ENCODE results near the gene MPHOSPH6.
"Not testable (repeated sequence)": the region's sequence is repeated elsewhere in the genome, so short reads cannot be mapped to it uniquely, and the experiment has no call there.

Gene MPHOSPH6, protein sequence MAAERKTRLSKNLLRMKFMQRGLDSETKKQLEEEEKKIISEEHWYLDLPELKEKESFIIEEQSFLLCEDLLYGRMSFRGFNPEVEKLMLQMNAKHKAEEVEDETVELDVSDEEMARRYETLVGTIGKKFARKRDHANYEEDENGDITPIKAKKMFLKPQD

DNA sequence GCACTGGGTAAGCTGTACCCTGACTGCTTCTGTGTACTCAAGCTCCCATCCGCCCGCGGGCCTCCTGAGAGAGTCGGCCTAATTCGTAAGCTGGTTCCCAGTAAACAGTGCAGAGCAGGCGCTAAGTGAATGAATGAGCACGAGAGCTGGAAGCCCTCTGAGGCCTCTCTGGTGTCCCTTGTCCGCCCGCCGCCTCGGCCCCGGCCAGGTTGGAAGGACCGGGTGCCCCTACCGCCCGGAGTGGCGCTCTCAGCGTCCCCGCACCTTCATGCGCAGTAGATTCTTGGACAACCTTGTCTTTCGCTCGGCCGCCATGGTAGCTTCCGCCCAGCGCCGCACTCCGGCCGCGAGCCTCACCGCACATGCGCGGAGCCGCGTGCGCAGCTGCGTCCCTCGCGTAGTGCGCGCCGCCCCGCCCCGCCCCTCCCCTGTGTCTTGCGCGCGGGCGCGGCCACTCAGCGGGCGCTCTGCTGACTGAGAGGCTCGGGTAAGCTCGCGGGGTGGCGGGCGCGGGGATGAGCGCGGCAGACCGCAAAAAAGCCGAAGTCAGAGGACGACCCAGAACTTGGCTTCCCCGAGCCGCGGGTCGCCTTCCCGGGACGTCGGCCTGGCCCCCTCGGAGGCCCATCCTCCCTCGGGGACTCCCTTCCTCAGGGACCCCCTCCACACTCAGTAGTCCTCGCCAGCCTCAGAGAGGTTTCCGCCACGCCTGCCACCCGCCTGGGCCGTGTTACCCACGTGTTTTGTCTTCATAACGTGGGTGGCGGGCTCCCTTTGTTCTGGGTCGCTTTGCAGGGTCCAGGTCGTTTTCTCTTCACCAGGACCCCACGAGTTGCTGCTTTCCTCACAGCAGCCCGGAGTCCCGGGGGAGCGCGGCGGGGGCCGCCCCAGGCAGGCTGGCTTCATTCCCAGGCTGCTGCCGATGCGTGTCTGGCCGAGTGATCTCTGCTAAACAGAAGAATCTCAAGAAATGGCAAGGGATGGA lies at the start of gene MPHOSPH6:
Gene MPHOSPH6, minus strand, starts transcription at position 364 of the 985 bp plus-strand sequence. Its CDS starts 49 bp downstream, at position 315.
- DNase-seq (ENCODE audit: low read depth): peak; percentile 92

DNA sequence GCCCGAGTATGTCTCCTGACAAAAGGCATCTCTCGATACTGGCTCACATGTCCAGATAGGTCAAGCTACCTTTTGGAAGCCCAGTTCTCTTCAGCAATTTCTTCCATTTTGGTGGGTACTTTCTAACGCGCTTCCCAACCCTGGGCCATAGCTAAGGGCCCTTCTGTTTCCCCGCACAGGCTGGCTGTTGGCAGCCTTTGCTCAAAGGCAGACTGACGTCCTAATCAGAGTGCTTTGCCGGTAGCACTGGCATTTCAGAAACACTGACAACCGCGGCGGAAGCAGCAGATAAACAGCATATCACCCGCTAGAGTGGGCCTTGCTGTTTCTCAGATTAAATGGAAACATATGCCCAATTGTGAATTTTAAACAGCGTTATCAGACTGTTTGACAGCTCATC lies 49.3 kb upstream of the MPHOSPH6 start:
- DNase-seq (ENCODE audit: low read depth): no peak

DNA sequence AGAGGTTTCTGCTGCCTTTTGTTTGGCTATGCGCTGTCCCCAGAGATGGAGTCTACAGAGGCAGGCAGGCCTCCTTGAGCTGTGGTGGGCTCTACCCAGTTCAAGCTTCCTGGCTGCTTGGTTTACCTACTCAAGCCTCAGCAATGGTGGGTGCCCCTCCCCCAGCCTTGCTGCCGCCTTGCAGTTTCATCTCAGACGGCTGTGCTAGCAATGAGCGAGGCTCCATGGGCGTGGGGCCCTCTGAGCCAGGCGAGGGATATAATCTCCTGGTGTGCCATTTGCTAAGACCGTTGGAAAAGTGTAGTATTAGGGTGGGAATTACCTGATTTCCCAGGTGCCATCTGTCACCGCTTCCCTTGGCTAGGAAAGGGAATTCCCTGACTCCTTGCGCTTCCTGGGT lies 39.3 kb upstream of the MPHOSPH6 start:
- DNase-seq (ENCODE audit: low read depth): not testable (repeated sequence)

DNA sequence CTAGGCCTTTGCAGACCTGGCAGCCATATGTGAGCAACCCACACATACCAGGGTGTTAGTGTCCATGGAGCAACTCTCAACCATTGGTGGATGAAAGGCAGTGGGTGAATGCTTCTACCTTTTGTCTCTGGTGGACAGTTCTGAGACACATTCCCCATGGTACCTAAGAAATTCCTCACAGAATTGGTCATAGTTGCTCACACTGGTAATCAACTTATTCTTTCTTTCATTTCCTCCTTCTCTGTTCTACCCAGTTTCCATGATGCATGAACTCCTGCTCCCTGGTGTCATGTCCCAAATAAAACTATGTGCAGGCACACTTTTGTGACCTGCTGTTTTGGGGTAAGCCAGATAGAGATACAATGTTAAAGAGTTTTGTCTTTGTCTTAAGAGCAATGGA lies 33.2 kb upstream of the MPHOSPH6 start:
- DNase-seq (ENCODE audit: low read depth): no peak

DNA sequence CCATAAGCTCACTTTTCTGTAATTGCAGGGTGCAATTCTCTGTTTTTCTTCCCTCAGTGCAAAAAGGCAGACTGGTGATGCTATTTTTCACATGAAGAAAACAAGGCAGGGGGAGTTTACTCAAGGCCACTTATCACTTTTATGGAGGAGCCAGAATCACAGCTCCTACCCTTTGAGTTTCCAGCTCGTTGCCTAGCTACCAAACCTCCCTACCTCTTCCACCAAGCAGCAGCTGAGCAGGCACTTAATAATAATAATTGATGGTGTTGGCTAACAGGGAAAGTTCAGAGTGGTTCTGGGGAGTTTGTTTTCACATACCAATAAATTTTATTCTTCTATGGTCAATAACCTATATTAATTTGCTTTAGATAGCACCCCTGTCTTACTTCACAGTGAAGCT lies 31.9 kb upstream of the MPHOSPH6 start:
- no peak for DNase-seq (ENCODE audit: low read depth)

DNA sequence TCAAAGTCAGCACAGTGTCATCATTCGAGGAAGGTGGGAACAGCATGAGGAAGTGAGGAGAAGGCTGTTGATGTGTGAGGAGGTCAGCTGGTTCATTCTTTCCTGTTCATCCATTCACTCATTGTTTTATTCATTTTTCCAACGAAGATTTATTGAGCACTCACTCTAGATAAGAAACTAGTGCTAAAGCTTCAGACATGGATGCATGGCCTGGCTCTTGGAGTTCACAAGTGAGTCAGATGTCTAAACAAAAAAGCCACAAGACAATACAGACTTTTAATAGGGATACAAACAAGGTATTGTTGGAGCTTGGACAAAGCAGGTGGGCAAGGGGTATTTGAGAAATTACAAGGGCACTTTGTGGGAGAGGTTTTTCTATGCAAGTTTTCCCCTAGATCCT lies 31.3 kb upstream of the MPHOSPH6 start:
- DNase-seq (ENCODE audit: low read depth): no peak

DNA sequence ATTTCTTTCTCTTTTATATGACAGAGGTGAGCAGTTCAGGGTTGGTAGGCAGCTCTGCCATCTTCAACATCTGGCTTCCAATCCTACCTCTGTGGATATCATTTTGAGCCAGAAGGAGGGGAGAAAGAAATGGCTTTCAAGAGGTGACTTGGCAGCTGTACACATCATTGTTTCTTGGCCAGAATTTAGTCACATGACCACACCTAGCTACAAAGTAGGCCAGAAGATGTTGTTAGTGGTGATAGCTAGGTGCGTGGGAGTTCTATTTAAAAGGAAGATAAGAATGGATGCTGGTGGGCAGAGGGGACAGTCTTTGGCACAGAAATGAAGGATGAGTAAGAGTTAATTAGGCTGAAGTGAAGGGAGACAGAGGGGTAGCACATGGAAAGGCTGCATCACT lies 29.2 kb upstream of the MPHOSPH6 start:
- DNase-seq (ENCODE audit: low read depth): no peak

DNA sequence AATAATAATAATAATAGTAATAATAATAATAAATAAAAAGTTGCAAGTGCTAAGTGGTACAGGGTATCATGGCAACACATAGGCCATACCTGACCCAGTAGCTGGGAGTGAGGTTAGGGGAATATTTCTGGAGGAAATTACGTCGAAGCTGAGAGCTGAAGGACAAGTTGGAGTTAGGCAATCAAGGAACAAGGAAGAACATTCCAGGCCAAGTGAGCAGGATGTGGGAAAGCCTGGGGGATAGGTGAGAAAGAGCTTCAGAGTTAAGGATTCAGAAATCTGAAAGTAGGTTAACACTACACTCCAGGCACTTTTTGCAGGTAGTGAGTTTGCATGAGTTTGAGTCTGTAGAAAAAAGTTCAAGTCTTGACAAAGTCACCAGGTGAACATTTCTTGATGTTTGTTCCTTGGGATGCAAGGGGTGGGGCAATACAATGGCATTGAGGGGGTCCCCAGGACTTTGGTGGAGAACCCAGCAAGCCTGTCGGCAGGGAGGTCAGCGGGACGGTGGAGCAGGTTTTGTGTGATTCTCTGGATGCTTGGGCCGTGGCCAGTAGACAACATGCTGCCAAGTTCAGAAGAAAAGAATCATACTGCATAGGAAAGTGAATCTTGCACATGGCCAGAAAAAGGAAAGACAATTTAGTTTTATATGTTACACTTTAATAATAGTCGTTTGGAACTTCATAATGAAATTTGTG lies 27.7 kb upstream of the MPHOSPH6 start:
- no peak for DNase-seq (ENCODE audit: low read depth)

DNA sequence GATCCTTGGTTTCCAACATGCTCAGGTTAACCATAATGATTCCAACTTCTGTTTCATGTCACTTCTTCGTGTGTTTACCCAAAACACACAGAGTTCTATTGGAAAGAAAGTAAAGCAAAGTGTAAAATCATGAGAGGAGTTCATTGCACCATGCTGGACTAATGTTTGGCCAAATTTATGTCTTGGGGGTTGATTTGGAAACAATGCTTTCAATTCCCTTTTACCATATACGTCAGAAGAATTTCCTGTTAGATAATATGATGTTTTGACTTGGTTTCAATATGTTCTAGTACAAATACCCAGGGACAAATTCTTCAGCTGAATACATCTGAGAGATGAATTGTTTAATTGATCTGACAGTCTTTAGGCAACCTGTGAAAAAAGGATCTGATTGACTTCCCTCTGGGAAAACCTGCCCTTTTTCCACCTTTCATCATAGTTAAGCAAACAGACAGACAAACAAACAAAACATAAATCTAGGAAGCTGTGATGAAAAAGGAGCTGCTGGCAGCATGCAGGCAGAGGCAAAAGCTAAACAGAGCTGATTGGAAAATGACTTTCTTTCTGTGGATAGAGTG lies 26.0 kb upstream of the MPHOSPH6 start:
- DNase-seq (ENCODE audit: low read depth): no peak

DNA sequence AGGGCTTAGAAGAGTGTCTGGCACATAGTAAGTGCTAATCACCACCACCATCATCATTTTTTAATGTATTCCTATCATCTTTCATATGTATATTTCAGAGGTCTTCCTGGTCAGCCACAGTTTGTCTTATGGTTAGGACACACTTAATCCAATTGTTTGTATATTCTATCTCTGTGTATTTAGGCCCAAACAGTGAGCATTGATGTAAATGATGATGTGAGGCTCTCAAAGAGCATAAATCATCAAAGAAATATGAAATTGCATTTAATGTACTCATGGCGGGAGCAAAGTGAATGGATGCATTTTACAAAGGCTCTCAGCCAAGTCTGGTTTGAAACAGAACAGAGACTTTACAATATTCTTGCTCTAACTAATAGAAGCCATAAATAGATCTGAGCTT lies 24.1 kb upstream of the MPHOSPH6 start:
- DNase-seq (ENCODE audit: low read depth): no peak

DNA sequence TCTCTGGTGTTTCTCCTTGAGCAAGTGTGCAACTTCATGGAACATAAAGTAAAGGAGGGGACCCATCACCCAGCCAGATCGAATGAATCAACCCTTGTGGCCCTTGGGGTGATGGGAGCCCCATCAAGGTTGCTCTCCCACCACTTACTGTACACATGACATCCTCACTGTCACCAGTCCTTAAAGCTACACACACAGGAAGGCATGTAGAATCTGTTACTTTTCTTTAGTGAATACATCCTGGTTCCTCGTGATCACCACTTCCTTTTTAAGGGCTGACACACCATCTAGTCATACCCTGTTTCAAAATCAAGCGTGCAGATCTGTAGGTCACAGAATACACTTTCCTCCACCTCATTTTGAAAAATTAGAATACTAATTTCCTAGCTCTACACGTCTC lies 22.6 kb upstream of the MPHOSPH6 start:
- peak; percentile 18 for DNase-seq (ENCODE audit: low read depth)

DNA sequence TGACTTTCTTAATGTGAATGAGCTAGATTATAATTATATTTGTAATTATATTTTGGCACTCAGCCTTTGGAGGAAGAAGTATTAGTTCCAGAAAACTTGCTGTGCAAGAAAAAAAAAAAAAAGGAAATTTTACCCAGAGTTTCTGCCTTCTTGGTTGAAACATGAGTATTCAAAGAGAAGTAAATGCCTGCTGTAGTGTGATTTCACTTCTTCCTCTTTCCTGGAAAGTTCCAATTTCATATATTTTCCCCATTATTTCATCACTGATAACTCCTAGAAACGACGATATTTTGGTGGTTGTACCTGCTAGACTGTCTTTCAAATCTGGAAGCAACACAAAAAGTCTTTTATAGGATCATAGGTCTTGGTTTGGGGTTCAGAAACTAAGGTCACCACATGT lies 20.4 kb upstream of the MPHOSPH6 start:
- no peak for DNase-seq (ENCODE audit: low read depth)

DNA sequence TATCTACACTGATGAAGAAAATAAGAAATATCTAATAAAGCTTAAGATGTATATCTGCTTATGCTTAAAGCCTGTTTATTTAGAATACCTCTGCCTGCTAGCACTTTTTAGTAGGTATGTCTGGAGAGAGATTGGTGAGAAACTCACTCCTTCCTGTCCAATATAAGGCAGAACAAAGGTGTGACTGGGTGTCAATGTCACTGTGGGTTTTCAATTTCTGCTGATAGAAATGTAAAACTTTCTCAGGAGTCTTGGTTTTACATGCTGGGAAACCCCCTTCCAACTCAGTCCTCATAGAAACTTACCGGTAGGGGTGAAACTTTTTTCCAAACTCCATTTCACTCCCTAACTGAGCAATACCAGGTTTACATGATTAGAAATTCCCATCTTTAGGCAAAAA lies 17.8 kb upstream of the MPHOSPH6 start:
- no peak for DNase-seq (ENCODE audit: low read depth)

DNA sequence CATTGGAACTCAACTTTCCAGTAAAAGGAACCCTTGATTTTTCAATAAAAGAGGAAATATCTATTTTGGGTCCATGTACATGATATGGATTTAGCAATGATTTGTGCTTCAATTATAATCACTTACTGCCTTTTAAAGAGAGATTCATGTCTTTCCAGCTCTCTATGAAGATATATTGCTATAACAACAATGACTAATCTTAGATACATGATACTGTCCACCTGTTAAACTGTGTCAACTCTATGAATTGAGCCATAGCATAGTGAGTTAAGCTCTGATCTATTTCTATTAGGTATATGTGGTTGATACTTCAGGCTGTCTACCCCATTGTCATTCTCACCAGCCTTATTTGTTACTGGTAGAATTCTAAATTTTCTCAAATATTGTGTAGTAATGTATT lies 15.0 kb upstream of the MPHOSPH6 start:
- no peak for DNase-seq (ENCODE audit: low read depth)

DNA sequence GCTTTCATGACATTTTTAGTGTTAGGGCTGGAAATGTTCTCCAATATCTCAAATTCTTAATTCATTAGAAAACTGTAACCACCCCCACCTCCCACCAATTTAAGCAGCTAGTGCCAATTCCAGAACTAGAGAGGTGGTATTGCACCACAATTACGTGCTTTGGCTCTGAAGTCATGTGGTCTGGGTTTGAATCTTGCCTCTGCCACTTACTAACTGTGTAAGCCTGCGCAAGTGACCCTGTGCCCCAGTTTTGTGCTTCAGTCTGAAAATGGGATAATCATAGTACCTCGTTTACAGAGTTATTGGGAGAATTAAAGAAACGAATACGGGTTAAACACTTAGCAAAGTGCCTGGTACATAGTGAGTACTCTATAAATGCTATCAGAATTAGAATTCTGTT lies 14.2 kb upstream of the MPHOSPH6 start:
- DNase-seq (ENCODE audit: low read depth): no peak

DNA sequence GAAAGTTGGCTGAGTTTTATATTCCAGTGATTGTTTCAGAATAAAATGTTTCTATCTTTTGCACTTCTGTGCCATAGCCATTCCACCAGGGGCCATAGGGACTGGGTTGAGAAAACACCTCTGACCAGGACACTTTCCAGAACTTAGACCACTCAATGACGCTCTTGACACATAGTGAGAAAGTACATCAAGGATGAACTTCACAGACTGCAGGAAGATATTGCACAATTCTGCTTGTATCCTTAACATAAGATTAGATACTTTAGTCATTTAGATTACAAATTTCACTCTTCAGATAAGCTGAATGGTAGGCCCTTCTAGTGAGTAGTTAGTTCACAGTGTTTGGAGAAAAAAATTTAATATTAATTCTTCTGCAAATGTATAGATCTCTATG lies 13.0 kb upstream of the MPHOSPH6 start:
- no peak for DNase-seq (ENCODE audit: low read depth)

DNA sequence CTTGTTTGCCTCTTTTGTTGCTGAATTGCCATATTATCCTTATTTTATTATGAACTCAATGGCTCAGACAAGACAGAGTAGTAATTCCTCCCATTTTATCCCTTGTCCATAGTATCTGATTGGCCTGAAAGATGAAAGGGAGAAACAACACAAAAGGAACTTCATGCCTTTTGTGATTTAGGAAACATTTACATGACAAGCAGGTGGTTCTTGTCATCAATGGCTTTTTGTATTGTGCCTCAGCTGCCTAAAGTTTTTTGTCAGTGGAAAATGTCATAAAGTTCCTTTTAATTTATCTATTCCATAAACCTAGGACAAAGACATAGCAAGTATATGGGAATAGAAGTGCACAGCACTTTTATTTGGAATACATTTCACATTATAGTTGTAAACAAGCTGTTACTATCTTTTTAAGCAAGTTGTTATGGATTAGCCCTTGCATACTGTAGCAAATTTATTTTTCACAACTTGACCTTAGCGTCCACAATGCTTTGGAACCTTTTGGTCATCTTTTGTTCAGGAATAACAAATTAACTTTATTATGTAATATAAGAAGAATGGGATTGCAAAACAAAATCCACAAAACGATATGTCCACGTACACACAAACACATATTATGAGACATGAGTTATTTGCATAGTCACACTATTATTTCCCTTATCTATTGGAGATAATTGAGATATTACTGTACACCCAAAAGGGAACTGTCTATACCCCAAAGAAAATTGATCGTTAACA lies 12.4 kb upstream of the MPHOSPH6 start:
- DNase-seq (ENCODE audit: low read depth): no peak

DNA sequence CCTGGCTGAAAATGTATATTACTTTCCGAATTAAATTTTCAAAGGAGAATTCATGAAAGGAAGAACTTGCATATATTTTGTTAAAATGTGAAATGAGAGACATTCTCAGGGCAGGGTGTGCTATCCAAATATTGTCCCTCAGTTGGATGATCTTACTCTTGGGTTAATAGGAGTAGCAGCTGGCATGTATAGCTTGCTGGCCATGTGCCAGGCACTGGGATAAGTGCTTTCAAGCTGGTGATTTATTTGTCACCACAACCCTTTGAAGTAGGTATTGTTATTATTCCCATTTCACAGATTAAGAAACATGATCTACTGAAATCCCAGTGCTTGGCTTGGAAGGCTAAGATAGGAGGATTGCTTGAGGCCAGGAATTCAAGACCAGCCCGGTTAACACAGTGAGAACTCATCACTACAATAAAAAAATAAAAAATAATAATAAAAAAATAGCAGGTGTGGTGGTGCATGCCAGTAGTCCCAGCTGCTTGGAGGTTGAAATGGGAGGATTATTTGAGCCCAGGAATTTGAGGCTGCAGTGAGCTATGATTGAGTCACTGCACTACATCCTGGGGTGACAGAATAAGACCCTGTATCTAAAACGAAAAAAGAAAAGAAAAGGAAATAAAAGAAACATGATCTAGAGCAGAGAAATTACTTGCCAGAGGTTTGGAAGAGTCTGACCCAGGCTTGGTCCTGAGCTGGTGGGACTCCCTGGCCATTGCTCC lies 11.6 kb upstream of the MPHOSPH6 start:
- no peak for DNase-seq (ENCODE audit: low read depth)

DNA sequence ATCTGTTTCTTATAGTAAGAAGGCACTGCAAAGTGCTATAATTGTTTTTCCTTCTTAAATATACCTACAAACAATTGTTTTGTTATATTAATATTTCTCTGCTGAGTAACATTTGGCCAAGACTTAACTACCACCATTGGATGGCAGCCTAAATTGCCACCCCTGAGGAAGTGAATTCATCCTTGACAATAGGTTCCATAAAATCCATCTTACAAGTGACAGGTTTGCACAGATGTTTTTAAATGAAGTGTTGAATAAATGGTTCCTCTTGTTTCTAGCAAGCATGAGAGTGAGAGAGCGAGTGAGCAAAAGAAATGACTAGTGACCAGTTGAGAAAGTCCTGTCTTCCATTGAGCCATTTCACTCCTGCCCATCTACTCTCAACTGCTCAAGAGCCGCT lies 8.3 kb upstream of the MPHOSPH6 start:
- DNase-seq (ENCODE audit: low read depth): no peak

DNA sequence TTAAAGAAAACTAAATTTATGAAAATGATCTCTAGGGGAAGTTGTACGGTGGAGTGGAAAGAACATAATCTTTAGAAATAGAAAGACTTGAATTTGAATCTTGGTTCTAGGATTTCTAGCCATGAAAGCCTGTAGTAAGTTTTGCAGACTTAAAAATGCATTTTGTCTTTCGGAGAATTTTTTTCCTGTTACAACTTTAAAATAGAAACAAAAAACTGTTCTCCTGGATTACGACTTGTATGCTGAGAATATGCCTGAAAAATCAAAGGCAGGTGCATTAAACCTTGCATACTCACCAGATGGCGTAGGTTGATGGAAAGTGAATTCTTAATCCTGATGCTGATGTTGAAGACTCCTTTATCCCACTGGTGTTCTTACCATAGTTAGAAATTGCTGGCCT lies 7.5 kb upstream of the MPHOSPH6 start:
- DNase-seq (ENCODE audit: low read depth): no peak

DNA sequence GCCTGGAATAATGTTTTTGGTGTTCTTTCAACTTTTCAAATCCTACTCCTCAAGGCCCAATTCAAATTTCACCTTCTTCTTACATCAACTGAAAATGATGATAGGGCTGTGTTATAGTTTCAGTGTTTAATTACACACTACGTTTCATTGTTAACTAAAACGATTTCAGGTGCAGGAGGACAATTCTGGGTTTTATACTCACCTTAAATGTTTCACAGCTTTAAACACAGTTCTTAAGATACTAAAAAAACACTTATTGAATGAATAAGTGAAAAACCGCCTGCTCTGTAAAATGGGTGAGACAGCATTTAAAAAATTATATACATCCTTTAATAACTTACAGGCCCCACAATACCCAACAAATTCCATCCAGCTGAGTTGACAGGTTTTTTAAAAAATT lies 6.2 kb upstream of the MPHOSPH6 start:
- DNase-seq (ENCODE audit: low read depth): no peak

Measured in activated T-cell treated with anti-CD3 and anti-CD28 coated beads for 48 hours (primary cell).